Mammary epithelial cell (primary cell): ENCODE results near the gene ZNF516.

Source experiments
- CTCF ChIP-seq, 2 donors: IDR thresholded peaks in 1 of 2; conservative IDR thresholded peaks in 1 of 2; 2 replicates each; pipeline ENCODE4 v1.5.1; 2011 to 2012; ENCODE audit warnings: inconsistent platforms in 2 of 2, low read length in 2 of 2, mild to moderate bottlenecking in 2 of 2, control low read depth in 1 of 2, low read depth in 1 of 2; ENCODE audit not compliant: insufficient read depth in 1 of 2; ENCODE audit errors: extremely low read depth in 1 of 2
- EZH2 ChIP-seq: IDR thresholded peaks from 2 replicates; pipeline ENCODE4 v1.6.1; 2012; ENCODE audit warnings: low read length, inconsistent platforms, borderline replicate concordance

DNA sequence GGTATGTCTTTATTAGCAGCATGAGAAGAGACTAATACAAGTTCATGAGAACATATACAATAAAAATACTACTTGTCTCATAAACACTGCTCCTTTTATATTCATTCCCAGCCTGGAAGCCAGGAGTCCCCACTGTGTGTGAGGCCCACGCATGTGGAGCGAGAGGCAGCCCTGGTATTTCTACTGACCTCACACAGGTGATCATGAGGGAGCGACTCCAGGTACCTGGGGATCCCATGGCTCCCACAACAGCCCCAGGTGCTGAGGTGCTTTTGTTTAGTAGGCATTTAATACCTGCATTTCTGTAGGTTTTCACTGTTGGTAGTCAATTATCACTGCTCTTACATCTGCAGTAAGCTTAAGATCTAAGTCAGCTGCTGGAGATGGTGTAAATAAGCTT is 75.2 kb downstream of the ZNF516 start:
- TF ChIP-seq CTCF (conservative IDR thresholded peaks at IDR 0.05 in 1 of 2, IDR thresholded peaks at IDR 0.05 in 1 of 2; ENCODE audit: extremely low read depth in 1 of 2, insufficient read depth in 1 of 2, low read depth in 1 of 2, low read length in 2 of 2), result no peak
- TF ChIP-seq EZH2, result no peak
